ENCODE measurements around the gene ACOT7.

GRCh38 chr1:6245869-6246496 is 147.6 kb downstream of the ACOT7 start:
- TF ChIP-seq CTCF (IDR thresholded peaks at IDR 0.05) (no peak), POLR2A (IDR thresholded peaks at IDR 0.05) (no peak)

All from esophagus squamous epithelium (tissue), 4 donors.